ENCODE measurements around the gene NDUFAF2.
"Not testable (repeated sequence)": the region's sequence is repeated elsewhere in the genome, so short reads cannot be mapped to it uniquely, and the experiment has no call there.

NDUFAF2 gene, protein sequence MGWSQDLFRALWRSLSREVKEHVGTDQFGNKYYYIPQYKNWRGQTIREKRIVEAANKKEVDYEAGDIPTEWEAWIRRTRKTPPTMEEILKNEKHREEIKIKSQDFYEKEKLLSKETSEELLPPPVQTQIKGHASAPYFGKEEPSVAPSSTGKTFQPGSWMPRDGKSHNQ

DNA sequence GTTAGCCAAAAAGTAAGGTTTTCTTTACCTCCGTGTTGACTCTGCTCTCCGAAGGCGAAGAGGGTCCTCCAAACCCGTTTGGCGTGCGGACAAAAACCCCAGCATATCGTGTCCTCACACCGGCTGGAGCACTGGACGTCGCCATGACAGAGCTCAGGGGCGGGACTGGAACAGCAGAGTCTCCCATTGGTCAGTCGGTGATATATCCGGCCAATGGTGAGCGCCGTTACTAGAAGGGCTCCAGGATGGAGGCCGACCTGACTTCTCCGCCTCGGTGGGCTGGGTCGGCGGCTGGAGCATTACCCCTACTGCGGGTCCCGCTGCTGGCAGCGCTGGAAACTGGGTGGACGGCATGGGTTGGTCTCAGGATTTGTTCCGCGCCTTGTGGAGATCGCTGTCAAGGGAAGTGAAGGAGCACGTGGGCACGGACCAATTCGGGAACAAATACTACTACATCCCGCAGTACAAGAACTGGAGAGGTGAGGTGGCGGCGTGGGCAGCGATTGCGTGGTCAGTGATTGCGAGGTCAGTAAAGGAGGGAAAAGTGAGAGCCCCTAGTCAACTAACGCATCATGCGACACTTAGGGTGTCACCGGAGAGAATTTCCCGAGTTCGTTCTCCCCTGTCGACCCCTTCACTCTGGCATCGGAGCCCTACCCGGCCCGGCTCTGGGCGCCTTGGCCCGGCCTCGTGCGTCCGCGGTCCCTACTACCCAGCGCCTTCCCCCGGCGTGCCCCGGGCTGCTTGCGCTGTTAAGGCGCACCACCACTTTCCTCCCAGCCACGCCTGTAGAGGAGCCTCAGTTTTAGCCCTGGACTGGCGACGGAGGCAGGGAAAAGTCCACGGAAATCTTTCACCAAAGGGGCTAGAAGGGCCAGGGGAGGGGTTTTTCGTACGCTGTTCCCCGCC lies at the start of gene NDUFAF2, which contains the start of gene ERCC8:
NDUFAF2 (plus strand) TSS at position 302 of the 909 bp plus-strand sequence; CDS start at position 353, 51 bp downstream.
ERCC8 (minus strand) TSS at position 167 of the 909 bp plus-strand sequence; CDS start at position 105, 62 bp downstream.
- DNase-seq: peak; percentile 43 to 96 (median 87)

- no peak for DNase-seq
Measured at GRCh38 chr5:60896991-60897390, 48.0 kb upstream of the NDUFAF2 start.

- DNase-seq: no peak
Measured at GRCh38 chr5:60903356-60903755, 41.6 kb upstream of the NDUFAF2 start.

- DNase-seq: no peak
Measured at GRCh38 chr5:60916646-60917045, 28.4 kb upstream of the NDUFAF2 start.

DNA sequence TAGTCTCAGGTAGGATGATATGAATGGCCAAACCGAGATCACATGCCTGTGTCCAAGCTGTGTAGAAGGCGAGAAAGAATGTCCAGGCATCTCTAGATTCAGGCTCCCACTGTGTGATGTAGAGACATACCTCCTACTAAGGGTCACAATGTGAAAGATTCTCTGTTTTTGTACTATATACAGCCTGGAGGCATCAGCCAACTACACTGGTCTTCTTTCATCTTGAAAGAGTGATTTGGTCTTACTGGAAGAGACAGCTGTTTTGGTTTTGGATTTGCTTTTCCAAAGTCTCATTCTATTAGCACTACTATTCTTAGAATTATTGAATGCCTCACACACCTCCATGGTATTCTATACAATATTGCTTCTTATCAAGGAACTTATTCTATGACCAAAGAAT lies 26.5 kb upstream of the NDUFAF2 start:
- no peak for DNase-seq

DNA sequence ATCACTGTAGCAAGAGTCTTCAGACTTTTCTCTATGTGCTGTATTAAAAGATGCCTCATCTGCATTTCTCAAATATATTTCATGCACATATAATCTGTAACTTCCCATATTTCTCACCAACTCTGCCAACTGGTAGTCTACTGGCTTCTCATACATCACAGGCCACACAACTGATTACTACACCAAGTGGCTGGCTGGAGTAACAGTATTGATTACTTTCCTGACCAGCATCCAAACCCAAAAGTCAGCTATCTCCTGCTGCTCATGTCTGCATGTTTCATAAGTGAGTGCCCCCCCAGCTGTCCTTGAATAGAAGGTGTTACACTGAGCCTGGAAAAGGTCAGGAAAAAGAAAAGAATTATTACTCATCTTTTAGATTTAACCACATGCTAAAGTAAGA lies 17.6 kb upstream of the NDUFAF2 start:
- no peak for DNase-seq

- DNase-seq: no peak
Measured at GRCh38 chr5:60929024-60929423, 16.0 kb upstream of the NDUFAF2 start.

- DNase-seq: no peak
Measured at GRCh38 chr5:60943624-60944023, 1.4 kb upstream of the NDUFAF2 start.

- peak in 27 of 56 donors; percentile 4 to 57 (median 38) for DNase-seq
Measured at GRCh38 chr5:60945813-60946187, 795 bp downstream of the NDUFAF2 start.

- no peak for DNase-seq
Measured at GRCh38 chr5:60948738-60949137, 3.7 kb downstream of the NDUFAF2 start.

GRCh38 chr5:60955239-60955638 lies 10.2 kb downstream of the NDUFAF2 start:
- no peak for DNase-seq

DNA sequence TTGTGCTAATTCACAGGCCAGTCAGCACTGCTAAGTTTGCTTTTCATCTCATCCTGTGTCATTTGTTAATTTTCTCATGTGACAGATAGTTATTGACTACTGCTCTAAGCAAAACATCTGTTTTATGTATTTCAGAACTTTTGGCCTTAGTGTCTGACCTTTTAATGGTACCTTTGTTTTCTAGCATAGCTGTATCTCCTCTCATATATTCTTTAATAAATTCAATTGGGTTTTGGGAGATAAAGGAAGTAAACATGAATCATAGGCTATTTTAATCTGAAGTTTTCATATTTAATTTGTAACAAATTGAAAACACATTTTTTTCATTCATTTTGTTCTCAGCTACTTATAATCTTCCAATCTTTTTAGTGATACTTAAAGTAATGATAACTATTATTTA lies 13.1 kb downstream of the NDUFAF2 start:
- DNase-seq: no peak

DNA sequence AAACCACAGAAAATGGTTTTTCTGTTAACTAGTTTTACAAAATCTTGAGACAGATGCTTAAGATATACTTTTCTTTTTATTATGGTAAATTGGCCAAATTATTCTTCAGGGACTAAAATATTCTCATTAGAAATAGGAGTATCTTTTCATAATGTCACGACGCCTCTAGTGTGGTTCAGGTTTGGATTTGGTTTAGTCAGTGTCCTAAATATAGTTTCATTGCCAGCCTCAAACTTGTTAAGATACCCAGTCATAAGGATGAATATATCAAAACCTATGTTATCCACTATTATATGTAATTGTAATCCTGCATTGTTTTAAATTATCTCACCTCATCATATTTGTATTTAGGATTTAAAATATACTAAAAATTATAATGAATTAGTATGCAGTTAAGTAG lies 13.7 kb downstream of the NDUFAF2 start:
- no peak for DNase-seq

GRCh38 chr5:60959156-60959555 lies 14.2 kb downstream of the NDUFAF2 start:
- no peak for DNase-seq

GRCh38 chr5:60960591-60960990 lies 15.6 kb downstream of the NDUFAF2 start:
- DNase-seq: peak in 1 of 56 donors; percentile 1

DNA sequence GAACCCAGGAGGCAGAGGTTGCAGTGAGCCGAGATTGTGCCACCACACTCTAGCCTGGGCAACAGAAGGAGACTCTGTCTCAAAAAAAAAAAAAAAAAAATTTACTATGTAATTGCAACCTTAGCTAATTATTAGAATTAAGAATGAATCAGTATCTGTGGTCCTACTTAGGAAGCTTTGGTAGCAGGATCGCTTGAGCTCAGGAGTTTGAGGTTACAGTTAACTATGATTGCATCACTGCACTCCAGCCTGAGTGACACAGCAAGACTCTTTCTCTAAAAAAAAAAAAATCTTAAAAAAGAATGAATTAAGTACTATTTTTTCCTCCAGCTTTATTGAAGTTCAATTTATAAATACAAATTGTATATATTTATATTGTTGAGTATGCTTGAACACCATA lies 16.7 kb downstream of the NDUFAF2 start:
- no peak for DNase-seq

DNA sequence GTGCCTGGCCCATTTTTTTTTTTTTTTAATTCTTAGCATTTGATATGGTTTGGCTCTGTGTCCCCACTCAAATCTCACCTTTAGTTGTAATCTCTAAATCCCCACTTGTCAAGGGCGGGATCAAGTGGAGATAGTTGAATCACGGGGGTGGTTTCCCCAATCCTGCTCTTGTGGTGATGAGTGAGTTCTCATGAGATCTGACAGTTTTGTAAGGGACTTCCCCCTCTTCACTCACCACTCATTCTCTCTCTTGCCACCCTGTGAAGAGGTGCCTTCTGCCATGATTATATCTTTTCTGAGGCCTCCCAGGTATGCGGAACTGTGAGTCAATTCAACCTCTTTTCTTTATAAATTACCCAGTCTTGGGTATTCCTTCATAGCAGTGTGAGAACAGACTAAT lies 27.2 kb downstream of the NDUFAF2 start:
- DNase-seq: no peak

DNA sequence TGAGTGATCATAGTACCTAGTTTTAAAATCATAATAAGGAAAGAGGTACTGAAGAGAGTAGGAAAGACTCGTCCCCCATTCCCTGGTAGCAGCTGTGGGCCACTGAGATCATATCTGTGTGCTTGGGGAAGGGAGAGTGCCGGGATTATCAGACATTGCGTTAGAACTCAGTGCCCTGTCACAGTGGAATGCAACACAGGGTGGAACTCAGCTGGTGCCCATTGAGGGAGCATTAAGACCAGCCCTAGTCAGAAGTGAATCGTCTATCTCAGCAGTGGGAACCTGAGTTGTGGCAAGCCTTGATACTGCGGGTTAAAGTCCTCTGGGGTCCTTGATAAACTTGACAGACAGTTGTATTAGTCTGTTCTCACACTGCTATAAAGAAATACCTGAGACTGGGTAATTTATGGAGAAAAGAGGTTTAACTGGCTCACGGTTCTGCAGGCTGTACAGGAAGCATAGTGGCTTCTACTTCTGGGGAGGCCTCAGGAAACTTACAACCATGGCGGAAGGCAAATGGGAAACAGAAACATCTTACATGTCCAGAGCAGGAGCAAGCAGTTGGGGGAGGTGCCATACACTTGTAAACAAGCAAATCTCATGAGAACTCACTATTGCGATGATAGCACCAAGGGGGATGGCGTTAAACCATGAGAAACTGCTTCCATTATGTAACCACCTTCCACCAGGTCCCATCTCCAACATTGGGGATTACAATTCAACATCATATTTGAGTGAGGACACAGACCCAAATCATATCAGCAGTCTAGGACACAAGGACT lies 33.1 kb downstream of the NDUFAF2 start:
- no peak for DNase-seq

DNA sequence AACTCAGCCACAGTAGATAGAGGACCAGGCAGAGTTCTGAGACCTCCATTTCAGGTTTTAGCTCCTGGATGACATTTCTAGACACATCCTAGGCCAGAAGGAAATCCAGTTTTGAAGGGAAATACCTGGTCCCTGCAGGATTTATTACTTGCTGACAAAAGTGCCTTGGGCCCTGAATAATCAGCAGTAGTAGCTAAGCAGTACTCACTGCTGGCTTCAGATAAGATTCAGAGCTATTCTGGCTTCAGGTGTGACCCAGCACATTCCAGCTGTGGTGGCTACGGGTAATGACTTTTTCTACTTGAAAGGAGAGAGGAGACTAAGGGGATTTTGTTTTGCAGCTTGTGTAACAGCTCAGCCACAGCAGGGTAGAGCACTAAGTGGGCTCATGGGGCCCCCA lies 34.0 kb downstream of the NDUFAF2 start:
- no peak for DNase-seq

DNA sequence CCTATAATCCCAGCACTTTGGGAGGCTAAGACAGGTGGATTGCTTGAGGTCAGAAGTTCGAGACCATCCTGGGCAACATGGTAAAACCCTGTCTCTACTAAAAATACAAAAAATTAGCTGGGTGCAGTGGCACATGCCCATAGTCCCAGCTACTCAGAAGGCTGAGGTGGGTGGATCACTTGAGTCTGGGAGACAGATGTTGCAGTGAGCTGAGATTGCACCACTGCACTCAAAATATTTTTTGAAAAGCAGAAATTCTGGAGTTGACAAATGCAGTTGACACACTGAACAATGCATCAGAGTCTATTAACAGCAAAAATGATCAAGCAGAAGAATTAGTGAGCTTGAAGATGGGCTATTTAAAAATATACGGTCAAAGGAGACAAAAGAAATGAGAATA lies 35.5 kb downstream of the NDUFAF2 start:
- DNase-seq: no peak

GRCh38 chr5:60982127-60982526 lies 37.1 kb downstream of the NDUFAF2 start:
- not testable (repeated sequence) for DNase-seq

DNA sequence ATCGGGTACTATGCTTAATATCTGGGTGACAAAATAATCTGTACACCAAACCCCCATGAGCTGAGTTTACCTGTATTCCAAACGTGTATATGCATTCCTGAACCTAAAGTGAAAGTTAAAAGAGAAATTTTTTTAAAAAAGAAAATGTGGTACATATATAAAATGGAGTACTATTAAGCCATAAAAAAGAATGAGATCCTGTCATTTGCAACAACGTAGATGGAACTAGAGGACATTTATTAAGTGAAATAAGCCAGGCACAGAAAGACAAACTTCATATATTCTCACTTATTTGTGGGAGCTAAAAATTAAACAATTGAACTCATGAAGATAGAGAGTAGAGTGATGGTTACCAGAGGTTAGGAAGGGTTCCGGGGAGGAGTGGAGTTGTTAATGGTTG lies 44.8 kb downstream of the NDUFAF2 start:
- no peak for DNase-seq
